Measurements from ENCODE around the gene SMIM20.

SMIM20 gene

DNA sequence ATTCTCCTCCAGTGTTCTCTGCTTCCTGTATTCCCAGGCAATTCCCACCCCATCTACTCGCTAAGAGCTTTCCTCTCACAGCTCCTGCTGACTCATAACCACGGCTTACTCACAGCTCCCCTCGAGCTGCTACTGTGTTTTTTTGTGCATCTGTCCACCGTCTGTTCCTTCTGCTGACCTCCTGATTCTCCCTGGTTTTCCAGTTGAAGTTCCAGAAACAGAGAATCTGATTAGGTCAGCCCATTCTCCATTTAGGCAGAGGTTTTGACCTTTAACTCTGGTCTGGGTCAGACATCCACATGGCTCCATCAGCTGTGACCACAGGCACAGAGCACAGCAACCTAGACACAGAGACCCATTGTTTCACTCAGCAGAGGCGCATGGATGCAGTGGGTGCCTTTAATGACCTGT is 5.5 kb upstream of the SMIM20 start:
- no peak overlapping the region for H3K4me3 ChIP-seq (ENCODE audit: low read depth, low read length)
- TF ChIP-seq CTCF (IDR thresholded peaks at IDR 0.05; ENCODE audit: low read depth, low read length) = no peak

DNA sequence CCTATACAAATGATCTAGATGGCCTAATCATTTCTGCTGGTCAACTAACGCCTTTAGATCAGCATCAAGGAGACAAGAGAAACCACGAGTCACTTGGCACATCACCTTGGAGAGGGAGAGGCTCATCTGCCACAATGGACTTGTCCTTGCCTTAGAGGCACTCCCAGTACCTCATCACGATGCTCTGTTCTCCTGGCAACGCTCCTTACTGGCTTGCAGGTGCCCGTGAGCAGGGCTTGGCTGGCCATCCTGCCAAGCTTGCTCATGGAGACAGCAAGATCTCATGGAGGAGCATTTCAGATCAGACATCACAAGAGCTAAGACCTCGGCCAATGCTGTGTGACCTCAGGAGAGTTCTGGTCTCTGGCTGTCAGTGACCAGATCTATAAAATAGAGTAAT is 2.7 kb upstream of the SMIM20 start:
- no peak for TF ChIP-seq CTCF (IDR thresholded peaks at IDR 0.05; ENCODE audit: low read depth, low read length)
- H3K4me3 ChIP-seq (ENCODE audit: low read depth, low read length) = no peak overlapping the region

DNA sequence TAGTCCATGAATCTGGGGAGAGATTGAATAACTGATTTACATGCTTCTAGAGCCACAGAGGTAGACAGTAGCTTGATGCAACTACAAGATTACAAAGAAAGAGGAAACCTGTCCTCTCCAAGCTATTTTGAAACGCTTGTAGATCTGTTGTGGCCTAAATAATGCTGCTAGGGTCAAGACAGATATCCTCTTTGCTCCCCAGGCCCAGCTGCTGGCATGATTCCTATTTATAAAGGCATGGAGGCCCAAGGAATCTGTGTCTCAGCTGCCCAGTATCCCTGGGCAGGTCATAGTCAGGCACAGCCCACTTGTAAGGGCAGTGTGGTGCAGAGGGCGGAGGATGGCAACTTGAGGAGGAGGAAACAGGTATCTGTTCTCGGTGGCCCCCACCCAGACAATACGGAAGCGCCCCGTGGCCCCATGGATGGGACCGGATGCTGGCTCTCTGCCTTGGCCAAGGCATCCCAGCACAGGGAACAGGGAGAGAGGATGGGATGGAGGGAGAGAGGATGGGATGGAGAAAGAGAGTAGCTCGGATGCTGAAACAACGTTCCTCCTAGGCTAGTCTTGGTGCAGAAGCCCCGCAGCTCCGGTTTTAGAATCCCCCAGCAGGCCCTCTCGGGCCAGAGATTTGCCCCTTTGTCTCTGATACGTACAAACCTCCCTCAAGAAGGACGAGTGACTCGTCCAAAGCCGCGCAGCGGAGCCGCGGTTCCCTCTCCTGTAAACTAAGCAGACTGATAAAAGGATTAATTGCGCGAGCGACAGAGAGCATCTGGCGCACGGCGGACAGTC is 767 bp upstream of the SMIM20 start:
- peak overlapping the region; percentile 78 for H3K4me3 ChIP-seq (ENCODE audit: low read depth, low read length)
- no peak for TF ChIP-seq CTCF (IDR thresholded peaks at IDR 0.05; ENCODE audit: low read depth, low read length)

GRCh38 chr4:25914670-25915352 is 791 bp downstream of the SMIM20 start:
- no peak for TF ChIP-seq CTCF (IDR thresholded peaks at IDR 0.05; ENCODE audit: low read depth, low read length)
- H3K4me3 ChIP-seq (ENCODE audit: low read depth, low read length) = peak overlapping the region; percentile 78

DNA sequence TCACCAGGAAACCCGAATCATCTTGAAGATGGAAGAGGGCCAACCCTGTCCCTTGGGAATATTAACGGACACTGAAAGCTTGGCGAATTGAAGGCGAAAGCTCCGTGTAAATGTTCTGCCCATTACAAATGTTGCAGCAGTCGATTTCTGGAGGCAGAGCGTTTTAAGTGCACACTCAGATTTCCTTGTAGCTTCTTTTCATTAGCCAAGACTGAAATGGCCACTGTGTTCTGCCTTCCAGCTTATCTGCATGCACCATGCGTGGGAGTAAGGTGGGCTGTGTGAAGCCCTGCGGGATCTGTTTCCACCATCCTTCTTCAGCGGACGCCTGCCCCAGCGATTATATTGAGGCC is 1.3 kb downstream of the SMIM20 start:
- TF ChIP-seq CTCF (IDR thresholded peaks at IDR 0.05; ENCODE audit: low read depth, low read length) = no peak
- H3K4me3 ChIP-seq (ENCODE audit: low read depth, low read length) = no peak overlapping the region

GRCh38 chr4:25916870-25917269 is 2.9 kb downstream of the SMIM20 start:
- no peak overlapping the region for H3K4me3 ChIP-seq (ENCODE audit: low read depth, low read length)
- no peak for TF ChIP-seq CTCF (IDR thresholded peaks at IDR 0.05; ENCODE audit: low read depth, low read length)

DNA sequence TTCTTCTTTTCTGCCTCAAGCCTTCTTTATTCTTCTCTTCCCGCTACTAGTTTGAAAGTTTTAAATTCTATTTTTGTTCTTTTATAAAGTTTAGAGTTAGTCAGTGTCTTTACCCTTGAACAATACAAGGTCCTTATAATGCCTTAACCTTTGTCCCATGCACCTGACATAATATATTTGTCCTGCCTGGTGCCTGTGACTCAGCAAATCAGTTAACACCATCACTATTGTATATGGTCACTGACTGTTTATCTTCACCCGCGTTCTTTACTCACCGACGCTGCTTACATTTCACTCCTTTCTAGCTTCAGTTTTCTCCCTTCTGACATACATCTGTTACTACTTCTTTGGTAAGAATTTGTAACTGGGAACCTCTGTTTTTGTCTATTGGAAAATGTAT is 5.7 kb downstream of the SMIM20 start:
- H3K4me3 ChIP-seq (ENCODE audit: low read depth, low read length) = no peak overlapping the region
- TF ChIP-seq CTCF (IDR thresholded peaks at IDR 0.05; ENCODE audit: low read depth, low read length) = no peak
